HG02938 (cell line): ENCODE results near the gene RPH3AL.
"Not testable (repeated sequence)": the region's sequence is repeated elsewhere in the genome, so short reads cannot be mapped to it uniquely, and the experiment has no call there.

Experiments used
- ATAC-seq: cut with Tn5 transposase; IDR thresholded peaks from one replicate; pipeline ENCODE4 v1.9.1; 2021; ENCODE audit warnings: mild to moderate bottlenecking, moderate library complexity; ENCODE audit not compliant: unreplicated experiment

The RPH3AL gene

GRCh38 chr17:320809-321385 is 31.7 kb downstream of the RPH3AL start:
- ATAC-seq = no peak

GRCh38 chr17:320139-320538 is 32.5 kb downstream of the RPH3AL start:
- no peak for ATAC-seq

DNA sequence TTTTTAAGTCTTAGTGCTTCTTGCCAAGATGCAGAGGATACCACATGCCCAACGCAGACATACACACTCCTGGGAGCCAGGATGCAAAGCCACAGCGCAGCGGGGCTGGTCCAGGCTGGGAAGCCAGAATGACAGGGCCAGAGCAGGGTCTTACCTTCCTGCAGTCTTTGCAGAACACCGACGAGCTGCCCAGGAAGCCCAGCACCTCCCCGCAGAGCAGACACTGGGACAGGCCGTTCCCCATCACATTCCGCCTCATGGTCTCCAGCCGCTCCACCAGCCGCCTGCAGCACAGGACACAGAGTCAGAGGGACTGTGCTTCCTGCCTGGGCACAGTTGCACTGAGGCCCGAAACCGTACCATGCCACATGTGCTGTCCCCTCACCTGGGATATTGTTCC is 33.3 kb downstream of the RPH3AL start:
- ATAC-seq = no peak

GRCh38 chr17:317070-317469 is 35.5 kb downstream of the RPH3AL start:
- not testable (repeated sequence) for ATAC-seq

DNA sequence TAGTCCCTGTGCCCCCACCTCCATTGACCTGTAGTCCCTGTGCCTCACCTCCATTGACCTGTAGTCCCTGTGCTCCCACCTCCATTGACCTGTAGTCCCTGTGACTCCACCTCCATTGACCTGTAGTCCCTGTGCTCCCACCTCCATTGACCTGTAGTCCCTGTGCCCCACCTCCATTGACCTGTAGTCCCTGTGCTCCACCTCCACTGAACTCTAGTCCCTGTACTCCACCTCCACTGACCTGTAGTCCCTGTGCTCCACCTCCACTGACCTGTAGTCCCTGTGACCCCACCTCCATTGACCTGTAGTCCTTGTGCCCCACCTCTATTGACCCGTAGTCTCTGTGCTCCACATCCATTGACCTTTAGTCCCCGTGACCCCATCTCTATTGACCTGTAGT is 37.2 kb downstream of the RPH3AL start:
- ATAC-seq = not testable (repeated sequence)

GRCh38 chr17:314614-314944 is 38.0 kb downstream of the RPH3AL start:
- ATAC-seq = not testable (repeated sequence)

- no peak for ATAC-seq
These were observed 38.5 kb downstream of the RPH3AL start for GRCh38 chr17:313911-314613.

DNA sequence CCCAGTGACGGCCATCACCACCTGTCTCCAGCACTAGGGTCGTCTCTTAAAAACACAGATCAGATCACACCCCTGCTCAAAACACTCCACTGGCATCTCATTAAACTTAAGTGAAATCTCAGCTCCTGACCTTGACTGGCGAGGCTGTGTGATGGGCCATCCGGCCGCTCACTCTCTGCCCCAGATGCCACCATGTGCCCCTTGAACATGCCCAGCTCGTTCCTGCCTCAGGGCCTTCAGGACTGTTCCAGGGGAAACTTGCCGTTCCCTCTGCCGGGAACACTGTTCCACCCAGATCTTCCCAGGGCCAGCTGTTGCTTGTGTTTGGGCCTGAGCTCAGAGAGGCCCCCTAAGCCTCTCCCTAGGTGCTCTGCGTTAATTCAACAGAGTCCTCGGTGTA is 39.4 kb downstream of the RPH3AL start:
- ATAC-seq = no peak

DNA sequence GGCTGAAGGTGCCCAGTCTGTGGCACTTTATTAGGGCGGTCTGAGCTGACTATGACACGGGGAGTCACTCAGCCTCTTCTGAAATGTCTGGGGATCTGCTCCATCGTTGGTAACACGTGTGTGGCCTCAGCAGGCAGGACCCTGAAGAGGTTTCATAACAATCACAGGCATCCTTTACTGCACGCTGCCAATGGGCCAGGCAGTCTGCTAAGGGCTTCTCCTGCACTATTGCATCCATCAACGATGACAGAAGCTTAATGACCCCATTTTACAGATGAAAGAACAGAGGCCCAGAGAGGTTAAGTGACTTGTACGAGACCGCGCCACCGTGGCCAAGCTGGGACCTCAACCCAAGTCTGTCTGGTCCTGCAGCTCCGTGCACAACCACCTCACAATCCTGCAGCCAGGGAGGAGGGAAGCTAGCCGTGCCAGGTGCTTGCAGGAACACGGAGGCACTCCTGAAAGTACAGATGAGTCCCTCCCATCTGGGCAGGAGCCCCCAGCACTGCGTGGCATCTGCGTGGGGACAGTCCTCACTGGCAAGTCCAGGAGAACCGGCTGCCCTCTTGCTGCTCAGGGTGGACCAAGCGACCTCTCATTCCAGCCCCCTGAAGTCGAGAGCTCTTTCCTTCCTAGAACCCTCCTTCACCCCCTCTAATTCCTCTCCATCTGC is 40.0 kb downstream of the RPH3AL start:
- ATAC-seq = no peak

DNA sequence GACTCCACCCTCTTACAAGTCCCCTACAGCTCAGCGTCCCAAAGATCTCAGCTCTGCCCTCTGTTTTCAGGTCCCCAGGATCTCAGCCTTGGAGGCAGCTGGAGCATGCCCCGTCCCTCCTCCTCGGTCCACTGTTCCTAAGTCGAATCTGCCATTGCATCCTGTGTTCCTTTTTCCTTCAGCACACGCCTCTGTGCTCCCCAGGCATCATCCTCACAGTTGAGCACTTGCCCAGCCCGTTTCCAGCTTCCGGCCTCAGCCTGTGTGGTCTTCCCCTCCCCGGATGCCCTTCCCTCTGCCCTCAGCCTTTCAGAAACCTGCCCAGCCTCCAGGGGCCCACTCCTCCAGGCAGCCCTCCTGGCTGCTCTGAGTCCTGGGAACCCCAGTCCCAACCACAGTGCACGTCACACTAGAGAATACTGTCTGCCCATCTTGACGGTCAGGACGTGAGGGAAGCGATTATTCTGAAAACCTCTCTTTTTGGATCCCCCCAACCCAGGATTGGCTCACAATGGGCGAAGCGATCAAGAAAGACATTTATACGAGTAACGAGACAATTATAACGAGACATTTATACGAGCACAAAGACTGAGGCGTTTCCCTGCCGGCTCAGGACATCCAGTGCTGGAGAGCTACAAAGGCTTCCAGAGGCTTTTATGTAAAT is 41.4 kb downstream of the RPH3AL start:
- ATAC-seq = no peak

DNA sequence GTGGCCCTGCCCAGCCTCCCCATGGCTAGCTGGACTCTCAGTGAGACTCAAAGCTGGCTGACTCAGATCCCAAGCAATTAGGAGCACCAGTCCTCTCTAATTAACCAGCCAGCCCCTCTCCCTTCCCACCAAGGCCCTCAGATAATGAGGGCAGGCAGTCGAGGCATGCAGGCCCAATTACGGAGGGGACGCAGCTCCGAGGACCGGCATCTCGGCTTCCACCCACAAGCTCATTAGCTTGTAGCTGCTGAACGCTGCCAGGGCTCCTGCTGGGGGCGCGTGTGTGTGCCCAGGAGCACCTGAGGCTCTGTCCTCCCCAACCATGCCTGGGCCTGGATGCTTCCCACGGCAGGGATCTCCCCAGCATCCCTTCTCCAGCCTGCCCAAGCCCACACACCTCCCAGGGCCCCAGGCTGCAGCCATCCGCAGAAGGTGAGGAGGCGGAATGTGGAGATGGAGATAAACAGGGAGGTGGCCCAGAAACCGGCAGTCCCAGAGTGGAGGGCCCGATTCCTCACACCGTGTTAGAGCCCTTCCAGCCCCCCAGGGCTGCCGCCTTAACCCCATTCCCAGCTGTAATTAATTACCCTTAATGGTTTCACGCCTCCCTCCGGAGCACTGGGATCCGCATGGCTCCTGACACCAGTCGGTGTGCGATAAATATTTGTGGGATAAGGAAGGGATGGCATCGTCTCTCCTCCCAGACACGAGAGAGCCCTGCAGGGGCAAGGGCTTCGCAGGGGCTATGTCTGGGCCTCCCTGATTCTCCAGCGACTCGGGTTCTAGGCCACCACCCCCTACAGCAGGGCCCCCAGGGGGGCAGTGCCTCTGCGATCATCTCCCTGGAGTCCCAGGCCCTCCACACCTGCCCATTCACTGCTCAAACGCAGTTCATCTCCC is 42.2 kb downstream of the RPH3AL start:
- no peak for ATAC-seq

GRCh38 chr17:309361-309888 is 43.2 kb downstream of the RPH3AL start:
- no peak for ATAC-seq

- no peak for ATAC-seq
These were observed 44.7 kb downstream of the RPH3AL start for GRCh38 chr17:307741-308507.

- ATAC-seq = no peak
These were observed 45.3 kb downstream of the RPH3AL start for GRCh38 chr17:307295-307691.

GRCh38 chr17:306536-307294 is 45.9 kb downstream of the RPH3AL start:
- no peak for ATAC-seq

DNA sequence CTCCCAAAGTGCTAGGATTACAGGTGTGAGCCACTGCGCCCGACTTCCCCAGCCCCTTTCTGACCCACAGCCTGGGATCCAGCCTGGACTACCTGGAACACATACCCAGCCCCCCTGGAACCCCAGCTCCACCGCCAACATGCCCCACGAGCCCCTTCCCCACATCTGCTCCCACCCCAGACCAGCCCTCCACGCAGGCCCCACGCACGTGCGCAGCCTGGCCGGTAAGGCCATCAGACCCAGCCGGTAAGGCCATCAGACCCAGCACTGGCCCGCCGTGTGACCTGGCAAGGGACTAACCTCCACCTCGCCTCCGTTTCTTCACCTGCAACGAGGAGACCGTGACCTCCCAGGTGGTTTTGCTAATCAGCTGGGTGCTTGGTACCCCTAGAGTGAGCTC is 46.5 kb downstream of the RPH3AL start:
- ATAC-seq = no peak

DNA sequence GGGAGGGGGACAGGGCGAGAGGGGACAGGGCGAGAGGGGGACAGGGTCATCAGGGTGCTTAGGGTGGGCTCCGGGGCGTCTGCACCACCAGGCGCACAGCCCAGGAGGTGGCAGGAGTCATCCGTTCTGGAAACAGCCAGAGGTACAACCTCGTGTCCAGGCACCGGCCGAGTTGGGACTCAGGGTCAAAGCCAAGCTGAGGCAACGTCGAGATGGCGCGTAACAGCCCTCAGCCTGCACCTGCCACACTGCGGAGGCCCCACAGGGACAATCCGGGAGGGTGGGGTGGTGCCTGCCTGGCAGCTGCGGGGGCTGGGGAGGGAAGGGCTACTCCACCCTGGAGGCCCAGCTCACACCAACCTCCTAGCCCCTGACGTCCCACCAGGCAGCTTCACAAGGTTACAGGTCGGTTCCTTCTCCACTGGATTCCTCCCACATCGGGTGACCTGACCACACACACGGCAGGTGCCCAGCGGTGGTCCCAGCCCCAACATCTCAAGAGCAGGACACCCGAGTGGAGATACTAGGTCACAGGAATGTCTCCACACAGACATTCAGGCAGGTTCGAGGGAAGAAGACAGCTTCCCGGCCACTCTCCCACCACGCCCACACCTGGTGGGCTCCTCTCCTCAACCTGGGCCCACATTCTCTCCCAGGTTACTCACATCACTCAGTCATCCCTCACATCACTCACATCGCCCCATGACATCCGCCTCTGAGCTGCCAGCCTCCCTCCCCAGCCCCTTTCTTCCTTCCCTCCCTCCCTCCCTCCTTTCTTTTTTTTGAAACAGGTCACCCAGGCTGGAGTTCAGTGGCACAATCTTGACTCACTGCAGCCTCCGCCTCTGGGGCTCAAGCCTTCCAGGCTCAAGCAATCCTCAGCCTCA is 47.3 kb downstream of the RPH3AL start:
- no peak for ATAC-seq

- no peak for ATAC-seq
These were observed 48.1 kb downstream of the RPH3AL start for GRCh38 chr17:304461-304860.
